GM23248 (cell line): Measurements from ENCODE around the gene SCN1B.

Experiments used
- EZH2 ChIP-seq: fragments of 200-600 bp; sonication (generic); IDR thresholded peaks from 2 replicates; pipeline ENCODE4 v1.6.1; 2018; ENCODE audit warnings: antibody characterized with exemption, mild to moderate bottlenecking; ENCODE audit not compliant: insufficient read depth, poor library complexity, severe bottlenecking
- EZH2phosphoT487 ChIP-seq: fragments of 200-600 bp; sonication (generic); IDR thresholded peaks from 2 replicates; pipeline ENCODE4 v1.6.1; 2018; ENCODE audit warnings: antibody characterized with exemption, moderate library complexity, mild to moderate bottlenecking, low read depth; ENCODE audit not compliant: insufficient read depth

GRCh38 chr19:35034588-35035382 lies 4.5 kb downstream of the SCN1B start:
- no peak for TF ChIP-seq EZH2
- no peak for TF ChIP-seq EZH2phosphoT487
